Common myeloid progenitor, CD34-positive (primary cell): ENCODE results near the gene WDR26.

Experiments used
- CTCF ChIA-PET: fragments of 350-600 bp; sonication (Branson Sonifier 250); formaldehyde crosslinking; loops from one replicate; lab custom pipeline; 2021; ENCODE audit warnings: antibody characterized with exemption; lab: Charles Lee
- POLR2A ChIA-PET: fragments of 350-600 bp; sonication (Branson Sonifier 250); formaldehyde crosslinking; loops from one replicate; lab custom pipeline; 2021; ENCODE audit warnings: antibody characterized with exemption; lab: Charles Lee
- DNase-seq, 3 donors: peaks; one replicate each; pipeline versions ENCODE4 v3.0.0 to v3.0.0-alpha.2; 2013
- H3K27ac ChIP-seq, 2 experiments: 1 replicate in 1 of 2; 2 replicates in 1 of 2; pipeline ENCODE4 v1.7.0; 2013; ENCODE audit warnings: inconsistent platforms in 2 of 2, low read length in 2 of 2, mild to moderate bottlenecking in 2 of 2, low read depth in 1 of 2, moderate library complexity in 1 of 2; ENCODE audit not compliant: severe bottlenecking in 2 of 2, insufficient read depth in 1 of 2, poor library complexity in 1 of 2
- H3K27me3 ChIP-seq, 5 experiments: replicated peaks in 2 of 5; 1 replicate in 3 of 5; 2 replicates in 2 of 5; pipeline versions ENCODE4 v1.6.1 to v1.7.0; 2013; ENCODE audit warnings: low read length in 4 of 5, mild to moderate bottlenecking in 2 of 5, moderate library complexity in 2 of 5, inconsistent platforms in 1 of 5; ENCODE audit not compliant: insufficient read depth in 5 of 5, control insufficient read depth in 4 of 5
- H3K36me3 ChIP-seq, 4 experiments: 1 replicate in 2 of 4; 2 replicates in 2 of 4; pipeline versions ENCODE4 v1.6.1 to v1.7.0; 2013; ENCODE audit warnings: low read length in 3 of 4, control low read depth in 1 of 4, mild to moderate bottlenecking in 1 of 4; ENCODE audit not compliant: control insufficient read depth in 4 of 4, insufficient read depth in 4 of 4
- H3K4me1 ChIP-seq, 4 experiments: 1 replicate in 3 of 4; 2 replicates in 1 of 4; pipeline versions ENCODE4 v1.6.1 to v1.7.1; 2013; ENCODE audit warnings: low read length in 3 of 4, mild to moderate bottlenecking in 3 of 4, control low read depth in 1 of 4, inconsistent platforms in 1 of 4, moderate library complexity in 1 of 4; ENCODE audit not compliant: control insufficient read depth in 4 of 4, insufficient read depth in 4 of 4; ENCODE audit errors: control extremely low read depth in 1 of 4
- H3K4me3 ChIP-seq, 7 experiments: 1 replicate in 4 of 7; 2 replicates in 3 of 7; pipeline versions ENCODE4 v1.5.1 to v1.7.0; 2013; ENCODE audit warnings: mild to moderate bottlenecking in 7 of 7, low read length in 6 of 7, moderate library complexity in 6 of 7, inconsistent platforms in 2 of 7, low read depth in 2 of 7, control low read depth in 1 of 7; ENCODE audit not compliant: insufficient read depth in 4 of 7, control insufficient read depth in 1 of 7; ENCODE audit errors: extremely low read depth in 1 of 7
- H3K9me3 ChIP-seq, 5 experiments: 1 replicate in 4 of 5; 2 replicates in 1 of 5; pipeline versions ENCODE4 v1.6.1 to v1.7.1; 2013; ENCODE audit warnings: low read length in 4 of 5, mild to moderate bottlenecking in 2 of 5, inconsistent platforms in 1 of 5, low read depth in 1 of 5, moderate library complexity in 1 of 5; ENCODE audit not compliant: control insufficient read depth in 4 of 5, insufficient read depth in 2 of 5; ENCODE audit errors: control extremely low read depth in 1 of 5
- WGBS: methylation state at CpG from one replicate; pipeline ENCODE4 v1.1.5; 2013; ENCODE audit not compliant: insufficient coverage; 5-methylcytosine and 5-hydroxymethylcytosine counted together

The WDR26 gene

GRCh38 chr1:224387943-224388342 is 46.7 kb downstream of the WDR26 start:
- Histone ChIP-seq H3K27me3 (peaks cover 0 to 11% (median 7%) of the 10 kb centered on the region in 5 experiments), H3K27ac (no peak overlapping the region), H3K4me3 (no peak overlapping the region), H3K9me3 (no peaks in the 10 kb centered on the region), H3K36me3 (peaks cover 33 to 59% (median 39%) of the 10 kb centered on the region in 4 experiments), H3K4me1 (no peaks in the 10 kb centered on the region)
- CTCF ChIA-PET = interaction anchor here (1.2 kb wide), 2 partner anchors 13 to 16 kb away, joined by 3 to 4 read pairs; no protein-coding TSS in a partner anchor
- no peak for DNase-seq
- no CpG with 5 or more reads among the region's 2 CpGs for WGBS
- POLR2A ChIA-PET = no interaction called here

GRCh38 chr1:224387302-224387912 is 47.2 kb downstream of the WDR26 start:
- WGBS = 93% methylated on average over 2 of the region's 6 CpGs
- peak in 1 of 3 donors; percentile 7 for DNase-seq
- H3K9me3 ChIP-seq = no peaks in the 10 kb centered on the region
- H3K27me3 ChIP-seq = peaks cover 0 to 17% (median 8%) of the 10 kb centered on the region in 5 experiments
- H3K36me3 ChIP-seq = peaks cover 27 to 53% (median 35%) of the 10 kb centered on the region in 4 experiments
- H3K27ac ChIP-seq = no peak overlapping the region
- ChIA-PET CTCF (interaction anchor here (1.2 kb wide), 2 partner anchors 12 to 271 kb away, joined by 3 read pairs; no protein-coding TSS in a partner anchor), POLR2A (no interaction called here)
- H3K4me1 ChIP-seq = no peaks in the 10 kb centered on the region
- H3K4me3 ChIP-seq = no peak overlapping the region

GRCh38 chr1:224383218-224383617 is 51.4 kb downstream of the WDR26 start:
- ChIA-PET POLR2A (no interaction called here), CTCF (interaction anchor here (0.7 to 1.5 kb wide), 4 partner anchors 16 to 53 kb away, joined by 3 to 4 read pairs (median 4); partner anchors contain the start of gene NVL)
- no peak overlapping the region for H3K27ac ChIP-seq
- H3K27me3 ChIP-seq = peaks cover 0 to 33% (median 15%) of the 10 kb centered on the region in 5 experiments
- WGBS = 88% methylated on average over 3 of the region's 3 CpGs
- H3K4me1 ChIP-seq = peaks cover 11 to 25% (median 18%) of the 10 kb centered on the region in 4 experiments
- H3K4me3 ChIP-seq = no peak overlapping the region
- no peaks in the 10 kb centered on the region for H3K9me3 ChIP-seq
- H3K36me3 ChIP-seq = peaks cover 6 to 17% (median 11%) of the 10 kb centered on the region in 4 experiments
- peak in 2 of 3 donors; percentile 6 to 11 for DNase-seq

GRCh38 chr1:224381880-224382548 is 52.6 kb downstream of the WDR26 start:
- H3K36me3 ChIP-seq = peaks cover 6 to 14% (median 7%) of the 10 kb centered on the region in 4 experiments
- ChIA-PET POLR2A (no interaction called here), CTCF (interaction anchor here (0.9 to 2.2 kb wide), 3 partner anchors 22 to 74 kb away, joined by 3 to 4 read pairs (median 4); no protein-coding TSS in a partner anchor)
- WGBS = 71% methylated on average over 1 of the region's 4 CpGs
- no peak overlapping the region for H3K27ac ChIP-seq
- H3K9me3 ChIP-seq = no peaks in the 10 kb centered on the region
- no peak for DNase-seq
- H3K4me1 ChIP-seq = peaks cover 11 to 27% (median 18%) of the 10 kb centered on the region in 4 experiments
- no peak overlapping the region for H3K4me3 ChIP-seq
- H3K27me3 ChIP-seq = peaks cover 0 to 41% (median 13%) of the 10 kb centered on the region in 5 experiments

- DNase-seq = peak; percentile 76 to 92 (median 91)
- Histone ChIP-seq H3K4me1 (peaks cover 11 to 31% (median 18%) of the 10 kb centered on the region in 4 experiments), H3K36me3 (peaks cover 12 to 31% (median 18%) of the 10 kb centered on the region in 4 experiments), H3K27me3 (peaks cover 0 to 59% (median 17%) of the 10 kb centered on the region in 5 experiments), H3K4me3 (peak overlapping the region in 1 of 7 experiments; percentile 16), H3K27ac (no peak overlapping the region), H3K9me3 (no peaks in the 10 kb centered on the region)
- POLR2A ChIA-PET = interaction anchor here (0.5 to 1.0 kb wide), 2 partner anchors 50 to 55 kb away, joined by 3 to 4 read pairs; partner anchors contain the start of gene WDR26
- no CpG with 5 or more reads among the region's 4 CpGs for WGBS
- CTCF ChIA-PET = interaction anchor here (0.7 to 2.2 kb wide), 5 partner anchors 50 to 1564 kb away, joined by 3 to 4 read pairs (median 3); partner anchors contain the start of gene NVL
Observed at GRCh38 chr1:224380003-224380402, 54.6 kb downstream of the WDR26 start.

- 86% methylated on average over 7 of the region's 7 CpGs for WGBS
- POLR2A ChIA-PET = no interaction called here
- no peaks in the 10 kb centered on the region for H3K9me3 ChIP-seq
- peaks cover 0 to 63% (median 20%) of the 10 kb centered on the region in 5 experiments for H3K27me3 ChIP-seq
- H3K27ac ChIP-seq = no peak overlapping the region
- DNase-seq = no peak
- H3K36me3 ChIP-seq = peaks cover 15 to 35% (median 22%) of the 10 kb centered on the region in 4 experiments
- CTCF ChIA-PET = interaction anchor here (0.7 to 1.5 kb wide), 2 partner anchors 49 to 1565 kb away, joined by 3 read pairs; partner anchors contain the start of gene NVL
- peaks cover 11 to 31% (median 18%) of the 10 kb centered on the region in 4 experiments for H3K4me1 ChIP-seq
- H3K4me3 ChIP-seq = no peak overlapping the region
Observed at GRCh38 chr1:224378855-224379631, 55.6 kb downstream of the WDR26 start.
